Liver (tissue), 9 donors: Measurements from ENCODE around the gene DSCAML1. TPM values are rescaled to one million over a fixed set of nuclear protein-coding genes. Genes with fewer than 3 reads are reported as not detected.

Experiments
- DNase-seq: peaks from one replicate; pipeline ENCODE4 v3.0.0-alpha.2; 2017; ENCODE audit warnings: low spot score
- H3K27ac ChIP-seq, 2 donors: one replicate each; pipeline ENCODE4 v1.7.0; 2013; ENCODE audit warnings: inconsistent platforms in 2 of 2, low read length in 2 of 2, control low read depth in 1 of 2, low read depth in 1 of 2, mild to moderate bottlenecking in 1 of 2
- H3K27me3 ChIP-seq, 4 donors: one replicate each; pipeline versions ENCODE4 v1.6.1 to v1.7.0; 2013; ENCODE audit warnings: low read length in 3 of 4, inconsistent platforms in 1 of 4, mild to moderate bottlenecking in 1 of 4, moderate library complexity in 1 of 4; ENCODE audit not compliant: control insufficient read depth in 4 of 4, insufficient read depth in 4 of 4
- H3K36me3 ChIP-seq, 4 donors: one replicate each; pipeline versions ENCODE4 v1.6.1 to v1.7.0; 2013; ENCODE audit warnings: low read length in 3 of 4, mild to moderate bottlenecking in 3 of 4, low read depth in 1 of 4, moderate library complexity in 1 of 4; ENCODE audit not compliant: control insufficient read depth in 4 of 4, insufficient read depth in 3 of 4
- H3K4me1 ChIP-seq, 4 donors: one replicate each; pipeline versions ENCODE4 v1.6.1 to v1.7.0; 2013; ENCODE audit warnings: low read length in 3 of 4, mild to moderate bottlenecking in 3 of 4, moderate library complexity in 1 of 4; ENCODE audit not compliant: control insufficient read depth in 4 of 4, insufficient read depth in 4 of 4
- H3K4me3 ChIP-seq, 3 donors: one replicate each; pipeline versions ENCODE4 v1.6.1 to v1.7.0; 2013; ENCODE audit warnings: low read length in 3 of 3, control low read depth in 1 of 3, low read depth in 1 of 3, mild to moderate bottlenecking in 1 of 3
- H3K9ac ChIP-seq, 2 donors: one replicate each; pipeline ENCODE4 v1.7.0; 2013; ENCODE audit warnings: low read length in 2 of 2, mild to moderate bottlenecking in 2 of 2, moderate library complexity in 2 of 2, control low read depth in 1 of 2, low read depth in 1 of 2
- H3K9me3 ChIP-seq, 4 donors: one replicate each; pipeline versions ENCODE4 v1.6.1 to v1.7.0; 2013; ENCODE audit warnings: low read length in 3 of 4; ENCODE audit not compliant: control insufficient read depth in 4 of 4
- EGR1 ChIP-seq, 2 donors: IDR thresholded peaks; 2 replicates each; pipeline ENCODE4 v1.6.1; 2016 to 2018; ENCODE audit warnings: antibody characterized with exemption in 2 of 2, low read depth in 2 of 2
- FOXA1 ChIP-seq: IDR thresholded peaks from 2 replicates; pipeline ENCODE4 v1.6.1; 2016; ENCODE audit warnings: antibody characterized with exemption
- FOXA2 ChIP-seq: IDR thresholded peaks from 2 replicates; pipeline ENCODE4 v1.6.1; 2016; ENCODE audit warnings: antibody characterized with exemption
- GABPA ChIP-seq, 2 donors: IDR thresholded peaks in 1 of 2; conservative IDR thresholded peaks in 1 of 2; 2 replicates each; pipeline ENCODE4 v1.6.1; 2016; ENCODE audit warnings: antibody characterized with exemption in 2 of 2, mild to moderate bottlenecking in 1 of 2, moderate library complexity in 1 of 2
- HNF4A ChIP-seq, 2 donors: conservative IDR thresholded peaks; 2 replicates each; pipeline ENCODE4 v1.6.1; 2016; ENCODE audit warnings: antibody characterized with exemption in 2 of 2, mild to moderate bottlenecking in 2 of 2
- HNF4G ChIP-seq: IDR thresholded peaks from 2 replicates; pipeline ENCODE4 v1.6.1; 2016; ENCODE audit warnings: antibody characterized with exemption
- JUND ChIP-seq, 2 donors: IDR thresholded peaks; 2 replicates each; pipeline ENCODE4 v1.6.1; 2016; ENCODE audit warnings: antibody characterized with exemption in 2 of 2
- NR2F2 ChIP-seq: IDR thresholded peaks from 2 replicates; pipeline ENCODE4 v1.6.1; 2016; ENCODE audit warnings: antibody characterized with exemption
- RAD21 ChIP-seq, 2 donors: IDR thresholded peaks; 2 replicates each; pipeline ENCODE4 v1.6.1; 2016; ENCODE audit warnings: antibody characterized with exemption in 2 of 2, mild to moderate bottlenecking in 2 of 2
- REST ChIP-seq: IDR thresholded peaks from 2 replicates; pipeline ENCODE4 v1.6.1; 2016; ENCODE audit warnings: antibody characterized with exemption, mild to moderate bottlenecking
- RXRA ChIP-seq, 2 donors: IDR thresholded peaks; 2 replicates each; pipeline ENCODE4 v1.6.1; 2017 to 2018; ENCODE audit warnings: antibody characterized with exemption in 2 of 2, mild to moderate bottlenecking in 1 of 2
- SP1 ChIP-seq: IDR thresholded peaks from 2 replicates; pipeline ENCODE4 v1.6.1; 2018; ENCODE audit warnings: antibody characterized with exemption, mild to moderate bottlenecking
- TAF1 ChIP-seq: conservative IDR thresholded peaks from 2 replicates; pipeline ENCODE4 v1.6.1; 2016; ENCODE audit warnings: antibody characterized with exemption, mild to moderate bottlenecking
- YY1 ChIP-seq: IDR thresholded peaks from 2 replicates; pipeline ENCODE4 v1.6.1; 2016; ENCODE audit warnings: antibody characterized with exemption, mild to moderate bottlenecking
- ZBTB33 ChIP-seq: IDR thresholded peaks from 2 replicates; pipeline ENCODE4 v1.6.1; 2016; ENCODE audit warnings: antibody characterized with exemption
- WGBS: extraction: QIAGEN DNeasy Blood & Tissue Kit; methylation state at CpG from one replicate; pipeline ENCODE4 v1.1.7; 2013; 5-methylcytosine and 5-hydroxymethylcytosine counted together
- polyA plus RNA-seq, 2 donors: library from polyadenylated mRNA; stranded (reverse) in 1 of 2; unstranded in 1 of 2; fragments of 200-250 nt in 1 of 2; fragments of >200 nt in 1 of 2; fragmentation: Nextera tagmentation in 1 of 2; extraction: Ambion mirVana in 1 of 2; gene quantifications; one replicate each; pipeline versions ENCODE4 v1.2.1 to v1.2.3, GENCODE V29; 2013 to 2015
- total RNA-seq, 2 donors: library from RNA; depleted of rRNA; stranded (reverse); fragments of >200 nt; gene quantifications; one replicate each; pipeline ENCODE4 v1.2.3, GENCODE V29; 2014
- TF ChIP-seq, protein P1 (sequence below): IDR thresholded peaks from 2 replicates; pipeline ENCODE4 v1.6.1; 2016; ENCODE audit warnings: antibody characterized with exemption
- TF ChIP-seq, protein P2 (sequence below): IDR thresholded peaks from 2 replicates; pipeline ENCODE4 v1.6.1; 2016; ENCODE audit warnings: antibody characterized with exemption
- TF ChIP-seq, protein P3 (sequence below): fragments of 150-350 bp; IDR thresholded peaks from 2 replicates; pipeline ENCODE4 v1.5.1; 2017; ENCODE audit warnings: improper control_type of control experiment, low read depth, low read length; ENCODE audit not compliant: missing input control
- donor health status: healthy.
- donor health status: healthy.
- donor health status: healthy.
- donor health status: healthy.
- donor health status: healthy.

The DSCAML1 gene
- total and polyA plus RNA-seq, 4 donors: 0.07 to 0.42 (median 0.20) TPM

GRCh38 chr11:117820516-117820915 is 23.5 kb upstream of the DSCAML1 start (continued):
- TF ChIP-seq REST: no peak
- no peak for TF ChIP-seq RXRA (IDR thresholded peaks at IDR 0.05)
- TF ChIP-seq FOXA1: no peak

DNA sequence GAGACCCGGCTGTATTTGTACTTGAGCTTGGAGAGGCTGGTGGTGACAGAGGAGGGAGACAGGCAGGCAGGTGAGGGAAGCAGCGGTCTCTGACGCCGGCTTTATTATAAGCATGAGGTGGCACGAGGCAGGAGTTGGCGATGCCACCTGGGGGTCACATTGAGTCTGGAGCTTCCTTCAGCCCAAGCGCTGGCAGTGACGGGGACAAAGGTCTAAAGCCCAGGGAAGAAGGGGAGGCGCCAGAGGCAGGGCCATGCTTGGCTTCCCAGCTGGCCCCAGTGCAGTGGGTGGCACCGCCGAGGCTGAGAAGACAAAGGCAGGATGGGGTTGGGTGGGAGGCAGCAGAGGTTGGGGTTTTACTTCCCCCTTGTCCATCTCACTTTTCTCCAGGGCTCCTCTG is 23.1 kb upstream of the DSCAML1 start:
- TF ChIP-seq REST: no peak
- TF ChIP-seq SP1: no peak
- no peak for TF ChIP-seq HNF4A (conservative IDR thresholded peaks at IDR 0.05)
- no peak for TF ChIP-seq JUND (IDR thresholded peaks at IDR 0.05)
- no peak for TF ChIP-seq GABPA (IDR thresholded peaks at IDR 0.05 in 1 of 2, conservative IDR thresholded peaks at IDR 0.05 in 1 of 2)
- no peak for TF ChIP-seq NR2F2
- no peak for TF ChIP-seq YY1
- TF ChIP-seq, protein P1, sequence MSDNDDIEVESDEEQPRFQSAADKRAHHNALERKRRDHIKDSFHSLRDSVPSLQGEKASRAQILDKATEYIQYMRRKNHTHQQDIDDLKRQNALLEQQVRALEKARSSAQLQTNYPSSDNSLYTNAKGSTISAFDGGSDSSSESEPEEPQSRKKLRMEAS: no peak
- TF ChIP-seq, protein P2, sequence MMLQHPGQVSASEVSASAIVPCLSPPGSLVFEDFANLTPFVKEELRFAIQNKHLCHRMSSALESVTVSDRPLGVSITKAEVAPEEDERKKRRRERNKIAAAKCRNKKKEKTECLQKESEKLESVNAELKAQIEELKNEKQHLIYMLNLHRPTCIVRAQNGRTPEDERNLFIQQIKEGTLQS: no peak
- no peak for TF ChIP-seq FOXA1
- TF ChIP-seq HNF4G: no peak
- TF ChIP-seq TAF1: no peak
- TF ChIP-seq, protein P3, sequence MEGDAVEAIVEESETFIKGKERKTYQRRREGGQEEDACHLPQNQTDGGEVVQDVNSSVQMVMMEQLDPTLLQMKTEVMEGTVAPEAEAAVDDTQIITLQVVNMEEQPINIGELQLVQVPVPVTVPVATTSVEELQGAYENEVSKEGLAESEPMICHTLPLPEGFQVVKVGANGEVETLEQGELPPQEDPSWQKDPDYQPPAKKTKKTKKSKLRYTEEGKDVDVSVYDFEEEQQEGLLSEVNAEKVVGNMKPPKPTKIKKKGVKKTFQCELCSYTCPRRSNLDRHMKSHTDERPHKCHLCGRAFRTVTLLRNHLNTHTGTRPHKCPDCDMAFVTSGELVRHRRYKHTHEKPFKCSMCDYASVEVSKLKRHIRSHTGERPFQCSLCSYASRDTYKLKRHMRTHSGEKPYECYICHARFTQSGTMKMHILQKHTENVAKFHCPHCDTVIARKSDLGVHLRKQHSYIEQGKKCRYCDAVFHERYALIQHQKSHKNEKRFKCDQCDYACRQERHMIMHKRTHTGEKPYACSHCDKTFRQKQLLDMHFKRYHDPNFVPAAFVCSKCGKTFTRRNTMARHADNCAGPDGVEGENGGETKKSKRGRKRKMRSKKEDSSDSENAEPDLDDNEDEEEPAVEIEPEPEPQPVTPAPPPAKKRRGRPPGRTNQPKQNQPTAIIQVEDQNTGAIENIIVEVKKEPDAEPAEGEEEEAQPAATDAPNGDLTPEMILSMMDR: no peak
- no peak for TF ChIP-seq FOXA2
- no peak for TF ChIP-seq RAD21 (IDR thresholded peaks at IDR 0.05)
- TF ChIP-seq ZBTB33: no peak
- TF ChIP-seq RXRA (IDR thresholded peaks at IDR 0.05): no peak
- TF ChIP-seq EGR1 (IDR thresholded peaks at IDR 0.05; ENCODE audit: low read depth in 2 of 2): no peak
- H3K4me1 ChIP-seq: peaks cover 0 to 20% (median 8%) of the 10 kb centered on the region in 4 donors
- H3K27ac ChIP-seq: no peak overlapping the region
- H3K9ac ChIP-seq: no peak overlapping the region
- no peaks in the 10 kb centered on the region for H3K36me3 ChIP-seq
- no peaks in the 10 kb centered on the region for H3K27me3 ChIP-seq
- 63% methylated on average over 11 of the region's 11 CpGs for WGBS
- no peaks in the 10 kb centered on the region for H3K9me3 ChIP-seq
- no peak overlapping the region for H3K4me3 ChIP-seq
- no peak for DNase-seq
